ENCODE results near the gene GSTA5.

The GSTA5 gene

DNA sequence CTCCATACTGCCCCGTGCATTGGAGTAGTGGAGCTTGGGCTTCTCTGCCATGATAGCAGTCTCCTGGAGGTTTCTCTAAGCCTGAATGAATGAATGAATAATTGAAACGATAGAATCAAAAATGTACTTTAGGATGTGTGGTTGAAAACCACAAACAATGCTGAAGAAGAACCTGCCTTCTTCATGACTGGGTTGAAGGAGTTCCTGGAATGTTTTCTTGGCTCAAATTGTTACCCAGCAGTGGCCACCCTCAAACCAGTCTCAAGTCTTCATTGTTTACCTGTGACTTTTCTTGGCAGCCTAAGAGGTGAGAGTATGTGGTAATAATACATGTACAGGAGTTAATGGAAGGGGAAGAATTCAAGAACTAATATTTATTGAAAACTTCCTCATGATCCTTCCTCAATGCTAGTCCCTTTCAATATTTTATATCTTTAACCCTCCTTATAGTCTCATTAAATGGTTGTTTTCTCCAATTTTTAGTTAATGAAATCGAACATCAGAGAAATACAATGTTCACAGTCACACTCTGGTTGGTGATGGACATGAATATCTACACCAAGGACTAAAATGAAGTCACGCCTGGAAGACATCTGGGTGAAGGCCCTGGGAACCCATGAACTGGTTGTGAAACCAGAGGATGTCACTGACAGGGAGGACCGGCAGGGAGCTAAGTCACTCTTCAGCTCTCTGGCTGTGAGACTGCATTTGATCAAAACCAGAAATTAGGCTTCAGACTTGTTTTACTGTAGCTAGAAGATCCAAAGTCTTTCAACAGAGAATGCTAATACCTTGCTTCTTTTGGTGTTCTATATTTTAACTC, at the start of gene GSTA5:
TSS of gene GSTA5 (minus strand) at position 51 of the 823 bp plus-strand sequence.
- Histone ChIP-seq H3K4me1 (ENCODE audit: insufficient read depth, poor library complexity, severe bottlenecking) (no peaks in the 10 kb centered on the region), H3K4me3 (ENCODE audit: severe bottlenecking) (no peak within 1 kb of the TSS), H3K27ac (ENCODE audit: poor library complexity, severe bottlenecking) (no peak within 1 kb of the TSS), H3K27me3 (ENCODE audit: insufficient read depth, poor library complexity, severe bottlenecking) (no peaks in the 10 kb centered on the region), H3K9me3 (ENCODE audit: severe bottlenecking) (no peaks in the 10 kb centered on the region), H3K36me3 (ENCODE audit: low read depth) (no peaks in the 10 kb centered on the region)
- TF ChIP-seq, protein P1, sequence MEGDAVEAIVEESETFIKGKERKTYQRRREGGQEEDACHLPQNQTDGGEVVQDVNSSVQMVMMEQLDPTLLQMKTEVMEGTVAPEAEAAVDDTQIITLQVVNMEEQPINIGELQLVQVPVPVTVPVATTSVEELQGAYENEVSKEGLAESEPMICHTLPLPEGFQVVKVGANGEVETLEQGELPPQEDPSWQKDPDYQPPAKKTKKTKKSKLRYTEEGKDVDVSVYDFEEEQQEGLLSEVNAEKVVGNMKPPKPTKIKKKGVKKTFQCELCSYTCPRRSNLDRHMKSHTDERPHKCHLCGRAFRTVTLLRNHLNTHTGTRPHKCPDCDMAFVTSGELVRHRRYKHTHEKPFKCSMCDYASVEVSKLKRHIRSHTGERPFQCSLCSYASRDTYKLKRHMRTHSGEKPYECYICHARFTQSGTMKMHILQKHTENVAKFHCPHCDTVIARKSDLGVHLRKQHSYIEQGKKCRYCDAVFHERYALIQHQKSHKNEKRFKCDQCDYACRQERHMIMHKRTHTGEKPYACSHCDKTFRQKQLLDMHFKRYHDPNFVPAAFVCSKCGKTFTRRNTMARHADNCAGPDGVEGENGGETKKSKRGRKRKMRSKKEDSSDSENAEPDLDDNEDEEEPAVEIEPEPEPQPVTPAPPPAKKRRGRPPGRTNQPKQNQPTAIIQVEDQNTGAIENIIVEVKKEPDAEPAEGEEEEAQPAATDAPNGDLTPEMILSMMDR (IDR thresholded peaks at IDR 0.05; ENCODE audit: poor library complexity, severe bottlenecking), result no peak
- DNase-seq (ENCODE audit: low spot score), result no peak
- no peak for ATAC-seq (ENCODE audit: low read depth)

DNA sequence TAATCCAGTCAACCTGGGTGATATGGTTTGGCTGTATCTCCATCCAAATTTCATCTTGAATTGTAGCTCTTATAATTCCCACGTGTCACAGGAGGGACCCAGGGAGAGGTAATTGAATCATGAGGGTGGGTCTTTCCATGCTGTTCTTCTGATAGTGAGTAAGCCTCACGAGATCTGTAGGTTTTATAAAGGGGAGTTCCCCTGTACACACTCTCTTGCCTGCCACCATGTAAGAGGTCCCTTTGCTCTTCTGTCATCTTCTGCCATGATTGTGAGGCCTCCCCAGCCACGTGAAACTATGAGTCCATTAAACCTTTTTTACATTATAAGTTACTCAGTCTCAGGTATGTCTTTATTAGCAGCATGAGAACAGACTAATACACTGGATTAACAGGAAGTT, 49.4 kb upstream of the GSTA5 start:
- H3K27ac ChIP-seq (ENCODE audit: poor library complexity, severe bottlenecking), result no peak overlapping the region
- TF ChIP-seq, protein P1 (IDR thresholded peaks at IDR 0.05; ENCODE audit: poor library complexity, severe bottlenecking), result no peak
- H3K9me3 ChIP-seq (ENCODE audit: severe bottlenecking), result no peaks in the 10 kb centered on the region
- no peak for ATAC-seq (ENCODE audit: low read depth)
- no peaks in the 10 kb centered on the region for H3K27me3 ChIP-seq (ENCODE audit: insufficient read depth, poor library complexity, severe bottlenecking)
- no peak overlapping the region for H3K4me3 ChIP-seq (ENCODE audit: severe bottlenecking)
- H3K36me3 ChIP-seq (ENCODE audit: low read depth), result no peaks in the 10 kb centered on the region
- H3K4me1 ChIP-seq (ENCODE audit: insufficient read depth, poor library complexity, severe bottlenecking), result no peaks in the 10 kb centered on the region
- no peak for DNase-seq (ENCODE audit: low spot score)

DNA sequence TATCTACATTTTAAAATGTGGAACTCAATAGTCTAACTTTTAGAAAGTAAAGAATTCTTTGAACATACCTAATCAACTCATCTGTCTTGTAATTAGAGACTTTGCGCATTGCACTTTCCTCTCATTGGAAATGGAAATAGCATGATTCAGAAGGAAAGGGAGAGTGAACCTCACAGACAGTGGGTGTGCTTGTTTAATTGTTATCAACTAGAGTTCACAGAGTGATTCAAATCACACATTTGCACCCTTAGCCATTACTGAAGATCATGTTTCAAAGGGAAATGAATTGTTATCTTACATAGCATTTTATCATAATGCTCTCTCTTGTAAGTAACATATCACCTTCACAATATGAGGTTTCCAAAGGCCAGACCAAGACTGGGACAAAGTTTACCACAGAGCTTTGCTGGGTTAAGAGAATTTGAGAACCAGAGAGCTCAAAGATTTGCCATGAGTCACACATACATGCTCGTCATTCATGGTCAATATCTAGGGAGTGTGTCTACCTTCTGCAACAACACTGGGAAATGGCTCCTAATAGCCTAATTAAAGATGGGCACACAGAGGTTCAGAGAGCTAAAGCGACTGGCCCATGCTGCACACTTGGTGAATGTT, 47.4 kb upstream of the GSTA5 start:
- H3K4me1 ChIP-seq (ENCODE audit: insufficient read depth, poor library complexity, severe bottlenecking), result no peaks in the 10 kb centered on the region
- TF ChIP-seq, protein P1 (IDR thresholded peaks at IDR 0.05; ENCODE audit: poor library complexity, severe bottlenecking), result no peak
- ATAC-seq (ENCODE audit: low read depth) (no peak), DNase-seq (ENCODE audit: low spot score) (no peak)
- no peak overlapping the region for H3K4me3 ChIP-seq (ENCODE audit: severe bottlenecking)
- H3K27me3 ChIP-seq (ENCODE audit: insufficient read depth, poor library complexity, severe bottlenecking), result no peaks in the 10 kb centered on the region
- H3K27ac ChIP-seq (ENCODE audit: poor library complexity, severe bottlenecking), result no peak overlapping the region
- H3K36me3 ChIP-seq (ENCODE audit: low read depth), result no peaks in the 10 kb centered on the region
- H3K9me3 ChIP-seq (ENCODE audit: severe bottlenecking), result no peaks in the 10 kb centered on the region

DNA sequence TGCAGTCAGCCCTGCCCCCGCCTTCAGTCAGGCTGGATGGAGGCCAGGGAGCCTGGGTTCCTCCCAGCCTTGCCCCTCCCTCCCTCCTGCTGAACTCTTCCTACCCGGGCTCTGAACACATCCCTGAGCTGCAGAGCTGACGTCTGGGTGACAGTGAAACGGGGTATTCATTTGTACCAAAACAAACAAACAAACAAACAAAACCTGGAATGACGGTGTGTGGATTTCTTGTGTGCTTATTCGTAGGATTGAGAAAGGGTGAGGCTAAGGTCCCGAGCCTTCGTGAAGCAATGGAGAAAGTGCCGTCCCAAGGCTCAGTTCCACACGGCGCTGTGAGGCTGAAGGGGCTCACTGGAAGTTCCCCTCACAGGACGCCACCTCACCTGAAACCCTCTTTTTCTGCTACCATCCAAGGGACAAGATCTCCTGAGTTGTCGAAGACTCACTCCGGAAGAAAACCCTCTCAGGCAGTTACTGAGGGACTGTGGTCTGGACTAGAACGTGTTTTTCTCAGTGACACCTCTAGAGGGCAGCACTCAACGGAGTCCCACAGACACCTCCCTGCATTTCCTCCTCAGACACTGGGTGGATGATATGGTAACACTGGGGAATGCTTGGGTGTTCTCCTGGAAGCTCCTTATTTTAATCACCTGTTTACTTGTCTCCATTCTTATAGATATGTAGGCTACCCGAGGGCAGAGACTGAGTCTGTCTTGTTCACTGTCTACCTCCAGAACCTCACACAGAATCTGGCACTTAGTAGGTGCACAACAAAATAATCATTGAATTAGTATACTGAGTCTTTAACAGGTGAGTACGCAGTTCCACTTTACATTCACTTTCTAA, 41.6 kb upstream of the GSTA5 start:
- Histone ChIP-seq H3K27ac (ENCODE audit: poor library complexity, severe bottlenecking) (no peak overlapping the region), H3K27me3 (ENCODE audit: insufficient read depth, poor library complexity, severe bottlenecking) (no peaks in the 10 kb centered on the region), H3K36me3 (ENCODE audit: low read depth) (no peaks in the 10 kb centered on the region), H3K9me3 (ENCODE audit: severe bottlenecking) (no peaks in the 10 kb centered on the region), H3K4me3 (ENCODE audit: severe bottlenecking) (peak overlapping the region; percentile 29), H3K4me1 (ENCODE audit: insufficient read depth, poor library complexity, severe bottlenecking) (peaks cover 4% of the 10 kb centered on the region)
- TF ChIP-seq, protein P1 (IDR thresholded peaks at IDR 0.05; ENCODE audit: poor library complexity, severe bottlenecking), result peak; percentile 90
- ATAC-seq (ENCODE audit: low read depth), result peak; percentile 99
- no peak for DNase-seq (ENCODE audit: low spot score)
